Thymus (tissue), 11 donors: Measurements from ENCODE around the gene DOK3. TPM values are rescaled to one million over a fixed set of nuclear protein-coding genes. Genes with fewer than 3 reads are reported as not detected.

ENCODE experiments used
- DNase-seq, 9 donors: peaks; one replicate each; pipeline ENCODE4 v3.0.0-alpha.2; 2013; ENCODE audit warnings: low spot score in 9 of 9, low read depth in 6 of 9, missing footprints in 1 of 9
- H3K27ac ChIP-seq, 2 donors: one replicate each; pipeline ENCODE4 v1.5.1; 2013; ENCODE audit warnings: control low read depth in 1 of 2, low read depth in 1 of 2, low read length in 1 of 2, mild to moderate bottlenecking in 1 of 2, moderate library complexity in 1 of 2
- H3K27me3 ChIP-seq, 2 donors: one replicate each; pipeline ENCODE4 v1.5.1; 2013; ENCODE audit warnings: low read length in 1 of 2; ENCODE audit not compliant: control insufficient read depth in 2 of 2, insufficient read depth in 1 of 2
- H3K36me3 ChIP-seq, 2 donors: one replicate each; pipeline ENCODE4 v1.5.1; 2013; ENCODE audit warnings: low read length in 1 of 2, mild to moderate bottlenecking in 1 of 2, moderate library complexity in 1 of 2; ENCODE audit not compliant: control insufficient read depth in 2 of 2, insufficient read depth in 2 of 2
- H3K4me1 ChIP-seq, 2 donors: one replicate each; pipeline ENCODE4 v1.5.1; 2013; ENCODE audit warnings: low read length in 2 of 2; ENCODE audit not compliant: control insufficient read depth in 2 of 2, insufficient read depth in 2 of 2
- H3K4me3 ChIP-seq, 2 donors: one replicate each; pipeline ENCODE4 v1.5.1; 2013; ENCODE audit warnings: low read length in 2 of 2, control low read depth in 1 of 2, mild to moderate bottlenecking in 1 of 2
- H3K9me3 ChIP-seq, 2 donors: one replicate each; pipeline ENCODE4 v1.5.1; 2013; ENCODE audit warnings: low read length in 1 of 2, mild to moderate bottlenecking in 1 of 2; ENCODE audit not compliant: control insufficient read depth in 2 of 2, insufficient read depth in 1 of 2
- WGBS: extraction: QIAGEN DNeasy Blood & Tissue Kit; methylation state at CpG from one replicate; pipeline ENCODE4 v1.1.7; 2013; 5-methylcytosine and 5-hydroxymethylcytosine counted together
- polyA plus RNA-seq: library from polyadenylated mRNA; stranded (reverse); fragments of 200-250 nt; gene quantifications from one replicate; pipeline ENCODE4 v1.2.3, GENCODE V29; 2013
- total RNA-seq: library from RNA; stranded (reverse); fragments of 120-200 nt; gene quantifications from one replicate; pipeline ENCODE4 v1.2.4, GENCODE V29; 2013
- donor health status: healthy.

Gene DOK3
- total and polyA plus RNA-seq, 2 donors: 3.3 to 13.4 TPM

- Histone ChIP-seq H3K27me3 (peaks cover 0 to 8% of the 10 kb centered on the region in 2 donors), H3K4me1 (peaks cover 20 to 43% of the 10 kb centered on the region in 2 donors), H3K27ac (no peak overlapping the region), H3K4me3 (no peak overlapping the region), H3K36me3 (peaks cover 38 to 42% of the 10 kb centered on the region in 2 donors), H3K9me3 (peaks cover 0 to 3% of the 10 kb centered on the region in 2 donors)
- 90% methylated on average over 8 of the region's 8 CpGs for WGBS
- DNase-seq: no peak
Observed at GRCh38 chr5:177469750-177470525, 39.7 kb downstream of the DOK3 start.

- Histone ChIP-seq H3K27me3 (peaks cover 0 to 1% of the 10 kb centered on the region in 2 donors), H3K4me1 (peaks cover 17 to 34% of the 10 kb centered on the region in 2 donors), H3K27ac (no peak overlapping the region), H3K36me3 (peaks cover 39 to 42% of the 10 kb centered on the region in 2 donors), H3K9me3 (peaks cover 0 to 3% of the 10 kb centered on the region in 2 donors), H3K4me3 (no peak overlapping the region)
- no peak for DNase-seq
- 92% methylated on average over 25 of the region's 25 CpGs for WGBS
Observed at GRCh38 chr5:177468685-177469628, 40.7 kb downstream of the DOK3 start.

GRCh38 chr5:177468329-177468684 lies 41.3 kb downstream of the DOK3 start:
- H3K4me1 ChIP-seq: peaks cover 17 to 31% of the 10 kb centered on the region in 2 donors
- H3K27me3 ChIP-seq: no peaks in the 10 kb centered on the region
- peaks cover 41 to 45% of the 10 kb centered on the region in 2 donors for H3K36me3 ChIP-seq
- H3K27ac ChIP-seq: no peak overlapping the region
- WGBS: 99% methylated on average over 2 of the region's 2 CpGs
- H3K9me3 ChIP-seq: peaks cover 0 to 3% of the 10 kb centered on the region in 2 donors
- H3K4me3 ChIP-seq: no peak overlapping the region
- DNase-seq: no peak

- WGBS: 96% methylated on average over 31 of the region's 31 CpGs
- no peak overlapping the region for H3K27ac ChIP-seq
- no peak overlapping the region for H3K4me3 ChIP-seq
- no peaks in the 10 kb centered on the region for H3K27me3 ChIP-seq
- peaks cover 44 to 45% of the 10 kb centered on the region in 2 donors for H3K36me3 ChIP-seq
- H3K9me3 ChIP-seq: peaks cover 0 to 3% of the 10 kb centered on the region in 2 donors
- DNase-seq: no peak
- H3K4me1 ChIP-seq: peaks cover 16 to 33% of the 10 kb centered on the region in 2 donors
Observed at GRCh38 chr5:177467436-177467835, 42.2 kb downstream of the DOK3 start.

- H3K4me3 ChIP-seq: no peak overlapping the region
- peaks cover 0 to 1% of the 10 kb centered on the region in 2 donors for H3K9me3 ChIP-seq
- peaks cover 14 to 33% of the 10 kb centered on the region in 2 donors for H3K4me1 ChIP-seq
- H3K27ac ChIP-seq: no peak overlapping the region
- no peaks in the 10 kb centered on the region for H3K27me3 ChIP-seq
- 98% methylated on average over 25 of the region's 25 CpGs for WGBS
- no peak for DNase-seq
- H3K36me3 ChIP-seq: peaks cover 45 to 47% of the 10 kb centered on the region in 2 donors
Observed at GRCh38 chr5:177466861-177467260, 42.8 kb downstream of the DOK3 start.

GRCh38 chr5:177465044-177465443 lies 44.6 kb downstream of the DOK3 start:
- DNase-seq: no peak
- Histone ChIP-seq H3K27me3 (no peaks in the 10 kb centered on the region), H3K9me3 (no peaks in the 10 kb centered on the region), H3K4me3 (no peak overlapping the region), H3K36me3 (peaks cover 47 to 49% of the 10 kb centered on the region in 2 donors), H3K4me1 (peaks cover 4 to 19% of the 10 kb centered on the region in 2 donors), H3K27ac (no peak overlapping the region)
- 93% methylated on average over 11 of the region's 11 CpGs for WGBS

- DNase-seq: no peak
- peaks cover 54 to 62% of the 10 kb centered on the region in 2 donors for H3K36me3 ChIP-seq
- peaks cover 4 to 14% of the 10 kb centered on the region in 2 donors for H3K4me1 ChIP-seq
- H3K9me3 ChIP-seq: no peaks in the 10 kb centered on the region
- H3K27me3 ChIP-seq: no peaks in the 10 kb centered on the region
- H3K27ac ChIP-seq: no peak overlapping the region
- H3K4me3 ChIP-seq: no peak overlapping the region
- WGBS: 50% methylated on average over 27 of the region's 27 CpGs
Observed at GRCh38 chr5:177462021-177462670, 47.5 kb downstream of the DOK3 start.

GRCh38 chr5:177459819-177460628 lies 49.6 kb downstream of the DOK3 start:
- no peak for DNase-seq
- Histone ChIP-seq H3K27ac (no peak overlapping the region), H3K9me3 (no peaks in the 10 kb centered on the region), H3K4me1 (peaks cover 4 to 30% of the 10 kb centered on the region in 2 donors), H3K27me3 (no peaks in the 10 kb centered on the region), H3K36me3 (peaks cover 33 to 48% of the 10 kb centered on the region in 2 donors), H3K4me3 (no peak overlapping the region)
- WGBS: 98% methylated on average over 28 of the region's 28 CpGs
